Measurements from ENCODE around the gene GUCA2A. TPM values are rescaled to one million over a fixed set of nuclear protein-coding genes. Genes with fewer than 3 reads are reported as not detected.

GUCA2A gene
- total RNA-seq, 1 donor from 2014 or later = not detected

GRCh38 chr1:42191319-42191718 lies 26.8 kb upstream of the GUCA2A start:
- no peaks in the 10 kb centered on the region for H3K27me3 Mint-ChIP-seq (ENCODE audit: low read depth)
- no peak for TF ChIP-seq CTCF (IDR thresholded peaks at IDR 0.05; ENCODE audit: unreplicated experiment)
- H3K4me3 Mint-ChIP-seq = no peak overlapping the region
- peaks cover 17% of the 10 kb centered on the region for H3K4me1 Mint-ChIP-seq
- H3K36me3 Mint-ChIP-seq = peaks cover 42% of the 10 kb centered on the region
- H3K27ac Mint-ChIP-seq = peak overlapping the region; percentile 49
- DNase-seq (ENCODE audit: low spot score in 2 of 2, unreplicated experiment in 2 of 2) = no peak
- H3K9me3 Mint-ChIP-seq = no peaks in the 10 kb centered on the region

- no peak for DNase-seq (ENCODE audit: low spot score in 2 of 2, unreplicated experiment in 2 of 2)
- no peak overlapping the region for H3K4me3 Mint-ChIP-seq
- TF ChIP-seq CTCF (IDR thresholded peaks at IDR 0.05; ENCODE audit: unreplicated experiment) = no peak
- no peaks in the 10 kb centered on the region for H3K27me3 Mint-ChIP-seq (ENCODE audit: low read depth)
- peak overlapping the region; percentile 8 for H3K27ac Mint-ChIP-seq
- no peaks in the 10 kb centered on the region for H3K9me3 Mint-ChIP-seq
- peaks cover 49% of the 10 kb centered on the region for H3K36me3 Mint-ChIP-seq
- peaks cover 20% of the 10 kb centered on the region for H3K4me1 Mint-ChIP-seq
These were observed 25.6 kb upstream of the GUCA2A start for GRCh38 chr1:42189931-42190853.

- Mint-ChIP-seq H3K27ac (peak overlapping the region; percentile 11), H3K4me1 (peaks cover 9% of the 10 kb centered on the region), H3K9me3 (no peaks in the 10 kb centered on the region), H3K27me3 (ENCODE audit: low read depth) (no peaks in the 10 kb centered on the region), H3K36me3 (peaks cover 47% of the 10 kb centered on the region), H3K4me3 (no peak overlapping the region)
- DNase-seq (ENCODE audit: low spot score in 2 of 2, unreplicated experiment in 2 of 2) = no peak
- no peak for TF ChIP-seq CTCF (IDR thresholded peaks at IDR 0.05; ENCODE audit: unreplicated experiment)
These were observed 21.6 kb upstream of the GUCA2A start for GRCh38 chr1:42186152-42186551.

GRCh38 chr1:42184616-42185015 lies 20.1 kb upstream of the GUCA2A start:
- Mint-ChIP-seq H3K4me3 (no peak overlapping the region), H3K36me3 (peaks cover 36% of the 10 kb centered on the region), H3K27ac (no peak overlapping the region), H3K27me3 (ENCODE audit: low read depth) (no peaks in the 10 kb centered on the region), H3K4me1 (peaks cover 14% of the 10 kb centered on the region), H3K9me3 (no peaks in the 10 kb centered on the region)
- no peak for DNase-seq (ENCODE audit: low spot score in 2 of 2, unreplicated experiment in 2 of 2)
- TF ChIP-seq CTCF (IDR thresholded peaks at IDR 0.05; ENCODE audit: unreplicated experiment) = no peak

- DNase-seq (ENCODE audit: low spot score in 2 of 2, unreplicated experiment in 2 of 2) = no peak
- H3K4me3 Mint-ChIP-seq = no peak overlapping the region
- no peaks in the 10 kb centered on the region for H3K27me3 Mint-ChIP-seq (ENCODE audit: low read depth)
- H3K36me3 Mint-ChIP-seq = peaks cover 31% of the 10 kb centered on the region
- TF ChIP-seq CTCF (IDR thresholded peaks at IDR 0.05; ENCODE audit: unreplicated experiment) = no peak
- peaks cover 20% of the 10 kb centered on the region for H3K4me1 Mint-ChIP-seq
- H3K9me3 Mint-ChIP-seq = no peaks in the 10 kb centered on the region
- no peak overlapping the region for H3K27ac Mint-ChIP-seq
These were observed 19.4 kb upstream of the GUCA2A start for GRCh38 chr1:42183957-42184268.
